Measurements from ENCODE around the gene ARHGEF40.

ARHGEF40 gene

DNA sequence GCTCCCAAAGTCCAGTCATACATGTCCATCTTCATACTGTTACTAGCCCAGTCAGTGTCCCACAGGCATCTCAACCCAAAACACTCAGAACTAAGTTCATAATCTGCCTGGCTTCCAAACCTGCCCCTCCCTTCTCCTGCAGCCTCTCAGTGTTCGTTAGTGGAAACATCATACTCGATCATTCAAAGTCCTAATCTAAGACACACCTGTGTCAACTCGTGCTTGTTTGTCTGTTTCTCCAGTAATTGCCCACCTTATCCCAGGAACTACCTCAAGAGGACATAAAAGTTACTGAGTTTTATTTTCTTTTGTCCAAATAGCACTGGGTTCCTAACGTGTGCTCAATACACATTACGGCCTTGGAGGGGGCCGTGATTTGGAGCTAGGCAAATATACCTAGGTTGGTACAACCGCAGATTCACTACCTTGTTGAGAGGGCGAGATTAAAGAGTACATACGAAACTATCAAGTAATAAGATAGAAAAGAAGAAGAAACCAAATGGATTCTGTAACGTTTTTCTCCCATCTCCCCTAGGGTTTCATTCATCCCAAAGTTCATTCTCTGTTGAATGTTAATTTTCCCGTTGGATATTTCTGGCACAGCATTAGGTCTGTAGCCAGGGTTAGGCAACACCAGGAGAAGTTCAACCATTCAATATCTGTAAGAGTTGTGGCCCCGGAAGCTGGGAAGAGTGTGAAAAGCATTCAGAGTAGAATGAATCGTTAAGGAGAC is 9.3 kb upstream of the ARHGEF40 start:
- no peak for DNase-seq

DNA sequence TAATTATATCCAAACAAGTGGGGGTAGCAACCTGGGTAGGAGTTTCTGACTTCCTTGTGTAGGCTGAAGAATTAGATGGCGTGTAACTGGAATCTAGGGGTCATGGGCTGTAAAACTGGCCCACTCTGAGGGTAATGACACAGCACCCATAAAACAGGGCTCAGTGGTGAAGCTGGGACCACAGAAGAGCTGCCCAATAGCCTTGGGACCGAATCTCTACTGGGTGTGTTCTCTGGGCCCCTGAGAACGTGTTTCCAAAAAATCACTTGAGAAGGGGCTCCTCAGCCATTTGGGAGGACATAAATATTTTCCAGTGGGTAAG is 8.8 kb upstream of the ARHGEF40 start:
- DNase-seq = no peak

DNA sequence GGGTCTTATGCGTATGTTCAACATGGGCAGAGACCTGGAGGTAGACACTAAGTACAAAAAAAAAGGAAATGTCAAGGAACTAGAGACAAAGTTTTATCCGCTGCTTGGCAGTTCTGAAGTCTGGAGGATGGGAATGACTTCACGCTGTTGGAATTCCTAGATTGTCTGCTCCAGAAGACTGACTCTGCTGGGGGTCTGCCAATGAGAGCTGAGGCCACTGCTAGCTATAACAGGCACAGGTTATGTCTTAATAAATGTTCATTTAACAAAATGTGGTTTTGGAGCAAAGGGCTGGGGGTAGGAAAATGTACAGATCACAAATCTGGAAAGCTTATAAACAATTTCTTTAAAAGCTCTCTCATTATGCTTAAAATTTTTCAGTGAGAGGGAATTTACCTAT is 6.6 kb upstream of the ARHGEF40 start:
- no peak for DNase-seq

DNA sequence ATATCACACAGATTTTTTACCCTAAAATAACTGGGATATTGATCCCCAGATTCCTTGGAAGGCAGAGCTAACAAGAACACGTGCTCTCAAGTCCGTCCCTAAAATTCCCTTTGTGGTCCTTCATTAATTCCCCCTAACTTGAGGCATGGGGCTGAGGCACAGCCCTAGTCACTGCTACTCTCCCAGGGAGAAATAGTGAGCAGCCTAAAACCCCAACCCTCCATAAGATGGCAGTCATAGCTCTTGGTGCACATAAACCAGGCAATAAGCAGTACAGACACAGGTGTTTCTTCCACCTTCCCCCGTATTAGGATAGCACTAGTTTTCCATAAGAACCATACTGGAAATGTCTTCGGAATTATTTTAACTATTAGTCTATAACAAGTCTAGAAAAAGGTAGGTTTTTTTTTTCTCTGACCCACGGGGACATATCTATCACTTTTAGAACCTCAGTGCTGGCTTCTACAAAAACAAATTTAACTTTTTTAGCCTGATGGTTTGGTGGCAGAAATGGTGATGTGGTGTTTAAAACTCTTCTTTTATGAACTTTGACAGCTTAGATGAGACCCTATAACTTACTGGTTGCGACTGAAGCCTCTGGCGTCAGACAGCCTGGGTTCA is 3.1 kb upstream of the ARHGEF40 start:
- DNase-seq = no peak

DNA sequence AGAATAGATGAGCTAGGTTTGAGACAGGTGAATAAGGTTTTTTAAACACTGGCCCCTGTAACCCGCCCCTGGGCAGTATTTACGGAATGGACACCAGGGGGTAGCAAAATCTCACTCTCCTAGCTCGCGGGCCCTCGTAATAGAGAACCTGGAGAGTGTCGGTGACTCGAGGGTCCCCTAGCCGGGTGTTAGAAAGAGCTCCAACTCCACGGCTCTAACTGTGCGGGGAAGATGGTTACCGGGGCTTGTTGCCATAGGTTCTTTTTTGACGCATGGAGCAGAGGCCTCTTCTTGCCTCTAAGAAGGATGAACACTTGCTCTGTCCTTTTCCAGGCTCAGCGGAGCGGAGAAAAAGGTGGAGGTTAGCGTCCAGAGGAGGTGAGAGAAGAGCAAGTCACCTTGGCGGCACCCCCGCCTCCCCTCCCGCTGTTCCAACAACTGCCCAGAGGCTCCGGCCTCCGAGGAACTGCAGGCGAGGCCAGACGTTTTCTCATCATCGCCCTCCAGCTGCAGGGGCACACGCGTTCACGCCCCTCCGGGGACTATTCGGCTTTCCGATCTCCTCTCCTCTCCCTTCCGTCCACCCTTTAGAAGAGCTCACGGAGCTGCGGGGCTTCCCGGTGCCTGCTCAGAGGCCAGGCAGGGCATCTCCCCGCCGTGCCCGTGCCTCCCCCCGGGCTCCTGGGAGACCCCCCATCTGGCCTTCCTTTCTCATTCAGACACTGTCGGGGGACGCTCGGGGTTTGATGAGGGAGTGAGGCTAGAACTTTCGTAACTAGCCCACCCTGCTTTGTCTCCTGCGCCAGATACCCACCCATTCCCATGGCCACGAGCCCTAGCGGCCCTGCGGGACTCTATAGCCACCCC is 1.4 kb upstream of the ARHGEF40 start:
- no peak for DNase-seq

DNA sequence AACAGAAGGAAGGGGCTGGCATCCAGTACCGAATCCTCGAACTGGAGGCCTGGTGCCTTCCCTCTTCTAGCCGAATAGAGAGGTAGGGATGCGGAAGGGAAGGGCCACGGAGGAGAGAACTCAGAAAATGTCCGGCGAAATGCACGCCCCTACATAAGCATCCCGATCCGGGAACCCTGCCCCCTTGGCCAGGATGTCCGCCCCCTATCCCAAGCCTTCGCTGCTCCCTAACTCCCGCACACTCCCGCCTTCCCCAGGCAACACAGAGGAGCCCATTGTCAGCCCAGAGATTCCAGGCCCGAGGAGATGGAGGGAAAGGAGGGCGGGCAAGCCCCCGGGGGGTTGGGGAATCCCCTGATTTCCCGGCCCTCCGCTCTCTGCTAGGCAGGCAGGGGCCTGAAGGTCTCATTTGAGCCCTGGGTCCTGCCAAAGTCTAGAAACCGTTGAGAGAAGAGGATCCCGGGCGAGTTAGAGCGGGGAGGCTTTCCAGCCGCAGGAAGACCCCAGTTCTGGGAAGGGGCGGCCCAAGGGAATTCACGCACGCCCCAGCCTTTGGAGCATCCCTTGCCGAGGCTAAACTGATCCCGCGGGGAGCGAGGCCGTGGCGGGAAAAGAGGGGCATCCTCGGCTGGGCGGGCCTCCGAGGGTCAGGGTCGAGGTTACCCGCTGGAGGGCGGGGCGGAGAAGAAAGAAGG is 569 bp upstream of the ARHGEF40 start:
- no peak for DNase-seq

DNA sequence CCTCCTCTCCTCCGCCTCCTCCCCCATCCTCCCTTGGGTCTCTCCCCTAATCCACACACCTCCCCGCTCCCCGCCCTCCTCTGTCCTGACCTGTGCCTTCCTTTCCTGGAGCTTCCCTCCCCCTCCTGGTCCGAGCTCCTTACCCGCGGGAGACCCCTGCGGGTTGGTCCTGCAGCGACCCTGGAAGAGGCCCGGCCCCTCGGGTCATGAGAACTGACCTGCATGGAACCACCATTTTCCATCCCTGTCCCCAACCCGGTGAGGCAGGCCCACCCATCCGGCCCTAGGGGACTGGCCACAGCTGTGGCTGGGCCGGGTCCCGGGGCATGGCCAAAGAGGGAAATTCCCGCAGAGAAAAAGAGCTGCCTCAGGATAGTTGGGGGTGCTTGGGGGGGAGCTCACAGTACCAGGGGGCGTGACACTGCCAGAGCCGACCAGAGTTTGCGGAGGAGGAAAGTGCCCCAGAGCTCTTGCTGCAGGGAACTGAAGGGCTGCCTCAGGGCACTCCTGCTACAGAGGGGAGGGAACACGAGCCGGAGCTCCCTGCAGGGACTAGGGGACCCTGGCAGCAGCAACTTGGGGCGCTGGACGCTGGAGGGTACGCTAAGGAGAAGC is 613 bp downstream of the ARHGEF40 start:
- DNase-seq = no peak

DNA sequence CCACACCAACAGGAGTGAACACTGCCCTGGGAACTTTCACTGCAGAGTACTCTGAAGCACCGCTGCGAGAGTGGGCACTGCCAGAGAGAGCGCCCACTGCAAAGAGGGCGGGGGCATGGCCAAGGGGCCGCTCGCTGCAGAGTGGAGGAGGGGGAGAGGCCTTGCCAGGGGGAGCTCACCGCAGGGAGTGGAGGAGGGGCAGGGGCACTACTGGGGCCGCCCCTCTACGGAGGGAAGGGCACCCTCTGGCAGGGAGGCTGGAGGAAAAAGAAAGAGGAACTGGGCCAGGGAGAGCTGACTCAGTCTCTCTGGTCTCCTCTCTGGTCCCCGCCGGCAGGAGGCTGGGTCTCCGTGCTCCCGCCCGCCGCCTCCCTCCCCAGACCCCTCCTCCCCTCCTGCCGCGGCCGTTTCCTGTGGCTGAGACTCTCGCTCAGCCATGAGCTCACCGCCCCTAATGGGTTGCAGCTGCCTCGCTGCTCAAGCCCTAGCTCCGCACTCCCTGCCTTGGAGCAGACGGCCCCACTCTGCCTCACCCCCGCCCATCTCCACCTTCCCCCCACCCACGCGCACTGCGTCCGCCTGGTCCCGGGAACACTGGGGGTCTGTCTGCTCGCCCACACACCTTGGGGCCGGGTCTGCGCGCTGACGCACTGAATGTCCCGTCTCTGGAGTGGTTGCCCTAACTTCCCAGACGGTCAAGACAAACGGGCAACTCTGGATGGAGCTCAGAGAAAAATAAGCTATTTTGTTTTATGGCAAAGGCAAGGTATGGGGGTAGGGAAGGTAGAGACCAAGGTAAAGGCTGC is 1.3 kb downstream of the ARHGEF40 start:
- peak in 1 of 2 donors; percentile 40 for DNase-seq

DNA sequence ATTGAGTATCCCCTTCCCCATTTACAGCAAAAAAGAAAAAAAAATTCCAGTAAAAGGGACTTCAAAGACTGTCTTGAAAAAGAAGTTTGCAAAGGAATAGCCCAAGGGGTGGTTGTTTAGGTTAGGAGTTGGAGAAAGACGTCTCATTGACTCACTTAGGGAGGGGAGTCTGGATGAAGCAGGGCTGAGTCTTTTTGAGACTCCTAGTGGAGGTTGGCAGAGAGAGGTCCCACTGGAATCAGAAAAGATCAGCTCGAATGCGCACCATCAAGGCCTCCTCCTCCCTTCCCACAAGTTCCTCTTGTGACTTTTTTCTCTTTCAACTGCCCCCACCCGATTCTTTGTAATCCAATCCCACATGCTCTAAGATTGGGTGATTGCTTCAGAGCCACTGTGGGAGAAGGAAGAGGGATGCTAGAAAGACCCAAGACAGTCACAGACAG is 1.9 kb downstream of the ARHGEF40 start:
- no peak for DNase-seq

DNA sequence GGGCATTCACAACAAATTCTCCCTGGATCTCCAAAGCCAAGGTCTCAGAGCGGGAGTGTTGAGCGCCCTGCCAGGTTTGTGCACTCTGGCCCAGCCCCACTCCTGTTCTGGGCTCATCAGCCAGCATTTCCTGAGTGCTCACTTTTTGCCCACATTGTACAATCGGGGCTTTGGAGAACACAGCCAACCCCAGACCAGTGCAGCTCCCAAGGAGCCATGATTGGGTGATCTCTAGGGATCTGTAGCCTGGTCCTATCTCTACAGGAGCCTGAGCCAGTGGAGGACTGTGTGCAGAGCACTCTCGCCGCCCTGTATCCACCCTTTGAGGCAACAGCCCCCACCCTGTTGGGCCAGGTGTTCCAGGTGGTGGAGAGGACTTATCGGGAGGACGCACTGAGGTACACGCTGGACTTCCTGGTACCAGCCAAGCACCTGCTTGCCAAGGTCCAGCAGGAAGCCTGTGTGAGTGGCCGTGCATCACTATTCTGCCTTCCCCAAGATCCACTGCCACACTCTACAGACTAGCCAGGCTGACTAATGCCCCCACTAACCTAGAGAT is 2.8 kb downstream of the ARHGEF40 start:
- DNase-seq = no peak

DNA sequence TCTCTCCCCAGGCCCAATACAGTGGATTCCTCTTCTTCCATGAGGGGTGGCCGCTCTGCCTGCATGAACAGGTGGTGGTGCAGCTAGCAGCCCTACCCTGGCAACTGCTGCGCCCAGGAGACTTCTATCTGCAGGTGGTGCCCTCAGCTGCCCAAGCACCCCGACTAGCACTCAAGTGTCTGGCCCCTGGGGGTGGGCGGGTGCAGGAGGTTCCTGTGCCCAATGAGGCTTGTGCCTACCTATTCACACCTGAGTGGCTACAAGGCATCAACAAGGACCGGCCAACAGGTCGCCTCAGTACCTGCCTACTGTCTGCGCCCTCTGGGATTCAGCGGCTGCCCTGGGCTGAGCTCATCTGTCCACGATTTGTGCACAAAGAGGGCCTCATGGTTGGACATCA is 3.8 kb downstream of the ARHGEF40 start:
- no peak for DNase-seq

DNA sequence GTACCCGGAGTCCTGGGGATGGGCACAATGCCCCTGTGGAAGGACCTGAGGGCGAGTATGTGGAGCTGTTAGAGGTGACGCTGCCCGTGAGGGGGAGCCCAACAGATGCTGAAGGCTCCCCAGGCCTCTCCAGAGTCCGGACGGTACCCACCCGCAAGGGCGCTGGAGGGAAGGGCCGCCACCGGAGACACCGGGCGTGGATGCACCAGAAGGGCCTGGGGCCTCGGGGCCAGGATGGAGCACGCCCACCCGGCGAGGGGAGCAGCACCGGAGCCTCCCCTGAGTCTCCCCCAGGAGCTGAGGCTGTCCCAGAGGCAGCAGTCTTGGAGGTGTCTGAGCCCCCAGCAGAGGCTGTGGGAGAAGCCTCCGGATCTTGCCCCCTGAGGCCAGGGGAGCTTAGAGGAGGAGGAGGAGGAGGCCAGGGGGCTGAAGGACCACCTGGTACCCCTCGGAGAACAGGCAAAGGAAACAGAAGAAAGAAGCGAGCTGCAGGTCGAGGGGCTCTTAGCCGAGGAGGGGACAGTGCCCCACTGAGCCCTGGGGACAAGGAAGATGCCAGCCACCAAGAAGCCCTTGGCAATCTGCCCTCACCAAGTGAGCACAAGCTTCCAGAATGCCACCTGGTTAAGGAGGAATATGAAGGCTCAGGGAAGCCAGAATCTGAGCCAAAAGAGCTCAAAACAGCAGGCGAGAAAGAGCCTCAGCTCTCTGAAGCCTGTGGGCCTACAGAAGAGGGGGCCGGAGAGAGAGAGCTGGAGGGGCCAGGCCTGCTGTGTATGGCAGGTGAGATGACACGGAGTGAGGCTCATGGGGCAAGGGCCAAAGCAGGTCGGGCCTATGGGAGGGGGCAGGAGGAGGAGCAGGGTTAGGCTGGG is 4.5 kb downstream of the ARHGEF40 start:
- no peak for DNase-seq

DNA sequence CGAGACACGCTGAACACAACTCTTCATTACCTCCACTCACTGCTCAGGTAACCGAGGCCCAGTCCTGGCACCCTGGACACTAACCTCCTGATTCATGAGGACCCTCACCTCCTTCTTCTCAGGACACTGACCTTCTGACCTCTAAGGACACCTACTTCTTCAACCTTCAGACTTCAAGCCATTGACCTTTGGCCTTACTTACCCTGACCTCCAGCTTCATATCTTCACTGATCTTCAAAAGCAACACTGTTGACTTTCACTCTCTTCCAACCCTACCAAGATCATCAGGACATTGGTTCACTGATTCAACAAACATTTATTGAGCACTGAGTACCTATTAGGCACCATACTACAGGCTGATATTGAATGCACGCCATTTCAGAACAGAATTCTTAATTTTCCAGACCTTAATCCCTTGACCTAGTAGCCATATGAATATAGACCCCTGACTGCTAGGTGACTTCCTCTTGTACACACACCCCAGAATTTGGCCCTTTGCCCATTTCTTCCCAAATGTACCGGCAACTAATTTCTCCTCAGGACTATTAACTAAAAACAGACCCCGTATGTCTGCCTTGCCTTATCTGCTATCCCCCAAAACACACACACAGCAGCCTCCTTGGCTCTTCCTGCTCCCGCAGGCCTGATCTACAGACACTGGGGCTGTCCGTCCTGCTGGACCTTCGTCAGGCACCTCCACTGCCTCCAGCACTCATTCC is 5.8 kb downstream of the ARHGEF40 start:
- DNase-seq = no peak

DNA sequence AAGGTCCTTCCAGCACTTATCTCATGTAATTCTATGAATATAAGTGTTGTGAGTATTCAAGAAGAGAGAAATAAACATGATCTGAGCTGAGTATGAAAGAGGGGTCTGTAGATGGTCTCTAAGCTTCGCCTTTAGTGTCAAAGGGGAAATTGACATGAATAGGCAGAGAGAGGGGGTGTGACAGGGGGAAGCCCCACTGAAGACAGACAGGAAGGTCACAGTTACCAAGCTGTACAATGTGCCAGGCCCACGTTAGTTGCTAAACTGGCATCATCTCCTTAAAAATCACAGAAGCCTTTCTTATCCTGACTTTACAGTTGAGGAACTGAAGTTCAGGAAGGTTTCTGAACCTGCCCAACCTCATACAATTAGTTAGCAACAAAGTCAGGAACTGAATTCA is 7.6 kb downstream of the ARHGEF40 start:
- no peak for DNase-seq

DNA sequence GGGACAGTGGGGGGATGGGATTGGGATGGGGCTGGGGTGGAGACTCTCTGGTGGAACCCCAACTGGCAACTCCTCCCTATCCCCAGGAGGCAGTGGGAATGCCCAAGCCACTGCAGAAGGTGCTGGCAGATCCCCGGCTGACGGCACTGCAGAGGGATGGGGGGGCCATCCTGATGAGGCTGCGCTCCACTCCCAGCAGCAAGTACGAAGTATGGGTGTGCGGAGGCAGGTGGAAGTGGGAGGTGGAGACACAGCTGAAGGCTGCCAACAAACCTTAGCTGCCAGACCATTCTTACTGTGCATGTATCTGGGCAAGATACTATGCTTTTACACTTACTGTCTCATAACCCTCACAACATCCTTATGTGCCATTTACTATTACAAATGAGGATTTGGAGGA is 8.2 kb downstream of the ARHGEF40 start:
- DNase-seq = no peak

DNA sequence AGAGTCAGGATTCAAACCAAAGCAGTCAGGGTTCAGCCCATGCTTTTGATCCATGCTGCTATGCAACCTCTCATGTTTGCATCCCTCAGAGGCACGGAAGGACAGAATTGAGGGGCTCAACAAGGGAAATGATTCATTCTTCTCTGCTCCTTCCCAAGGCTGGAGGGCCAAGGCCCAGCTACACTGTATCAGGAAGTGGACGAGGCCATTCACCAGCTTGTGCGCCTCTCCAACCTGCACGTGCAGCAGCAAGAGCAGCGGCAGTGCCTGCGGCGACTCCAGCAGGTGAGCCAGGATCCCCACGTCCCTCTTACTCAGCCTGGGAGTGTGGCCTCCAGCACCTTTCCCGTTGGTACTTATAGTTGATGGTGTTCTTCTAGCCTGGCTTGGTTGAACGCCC is 8.6 kb downstream of the ARHGEF40 start:
- no peak for DNase-seq

DNA sequence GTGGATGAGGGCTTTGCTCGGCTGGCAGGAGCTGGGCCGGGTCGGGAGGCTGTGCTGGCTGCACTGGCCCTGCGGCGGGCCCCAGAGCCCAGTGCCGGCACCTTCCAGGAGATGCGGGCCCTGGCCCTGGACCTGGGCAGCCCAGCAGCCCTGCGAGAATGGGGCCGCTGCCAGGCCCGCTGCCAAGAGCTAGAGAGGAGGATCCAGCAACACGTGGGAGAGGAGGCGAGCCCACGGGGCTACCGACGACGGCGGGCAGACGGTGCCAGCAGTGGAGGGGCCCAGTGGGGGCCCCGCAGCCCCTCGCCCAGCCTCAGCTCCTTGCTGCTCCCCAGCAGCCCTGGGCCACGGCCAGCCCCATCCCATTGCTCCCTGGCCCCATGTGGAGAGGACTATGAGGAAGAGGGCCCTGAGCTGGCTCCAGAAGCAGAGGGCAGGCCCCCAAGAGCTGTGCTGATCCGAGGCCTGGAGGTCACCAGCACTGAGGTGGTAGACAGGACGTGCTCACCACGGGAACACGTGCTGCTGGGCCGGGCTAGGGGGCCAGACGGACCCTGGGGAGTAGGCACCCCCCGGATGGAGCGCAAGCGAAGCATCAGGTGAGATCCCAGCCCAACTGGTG is 11.5 kb downstream of the ARHGEF40 start:
- DNase-seq = no peak

DNA sequence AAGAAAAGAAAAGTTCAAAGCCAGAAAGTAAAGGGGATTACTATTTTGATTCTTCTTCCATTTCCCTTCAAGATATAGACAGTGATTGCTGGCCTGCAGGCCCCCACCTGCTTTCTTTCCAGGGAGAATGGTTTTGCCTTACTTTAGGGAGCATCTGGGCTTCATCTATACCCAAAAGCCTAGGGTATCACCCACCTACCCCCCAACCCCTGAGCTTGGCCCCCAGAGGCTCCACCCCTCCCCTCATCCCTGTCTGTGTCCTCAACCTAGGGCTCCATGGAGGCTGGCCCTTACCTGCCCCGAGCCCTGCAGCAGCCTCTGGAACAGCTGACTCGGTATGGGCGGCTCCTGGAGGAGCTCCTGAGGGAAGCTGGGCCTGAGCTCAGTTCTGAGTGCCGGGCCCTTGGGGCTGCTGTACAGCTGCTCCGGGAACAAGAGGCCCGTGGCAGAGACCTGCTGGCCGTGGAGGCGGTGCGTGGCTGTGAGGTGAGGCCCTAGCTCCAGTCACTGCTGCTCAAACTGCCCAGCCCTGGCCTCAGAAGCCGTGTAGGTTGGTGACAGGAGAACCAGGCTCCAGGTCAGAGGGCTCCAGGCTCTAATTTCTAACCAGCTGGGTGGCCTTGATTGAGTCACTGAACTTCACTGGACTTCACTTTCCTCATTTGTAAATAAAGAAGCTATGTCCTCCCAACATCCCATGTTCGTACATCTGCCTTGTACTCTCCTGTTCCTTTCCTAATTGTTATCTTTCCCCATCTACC is 13.6 kb downstream of the ARHGEF40 start:
- DNase-seq = no peak

DNA sequence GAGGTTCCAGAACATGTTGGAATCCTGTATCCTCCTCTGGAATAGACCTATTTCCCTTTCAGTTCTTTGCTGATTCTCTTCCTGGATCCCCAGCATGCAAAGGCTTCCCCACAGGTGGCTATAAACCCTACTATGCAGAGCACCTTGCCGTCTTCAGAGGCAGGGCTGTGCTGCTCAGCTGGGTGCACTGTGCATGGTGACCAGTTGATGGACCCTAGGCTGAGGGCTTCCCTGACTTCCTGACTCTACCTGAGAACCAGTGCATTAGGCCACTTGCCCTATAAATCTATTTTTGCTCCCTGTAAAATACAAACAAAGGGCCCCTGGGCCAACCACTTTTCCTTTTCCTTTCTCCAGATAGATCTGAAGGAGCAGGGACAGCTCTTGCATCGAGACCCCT is 14.3 kb downstream of the ARHGEF40 start:
- DNase-seq = no peak
